ENCODE results near the gene MEIS2. TPM values are rescaled to one million over a fixed set of nuclear protein-coding genes. Genes with fewer than 3 reads are reported as not detected.

The MEIS2 gene
- total RNA-seq, 1 experiment from 2014 or later: 17.5 TPM

- BruUV-seq (replicated peaks): no TSS peak
- intact Hi-C loops (cut with micrococcal nuclease): loop anchor here (10.0 kb wide), 1 partner anchor 117 kb away; no protein-coding TSS in a partner anchor
- no peak for TF ChIP-seq EZH2phosphoT487 (IDR thresholded peaks at IDR 0.05; ENCODE audit: borderline replicate concordance, low read length)
- TF ChIP-seq CTCF (conservative IDR thresholded peaks at IDR 0.05; ENCODE audit: low read depth, low read length): no peak
- TF ChIP-seq EZH2 (IDR thresholded peaks at IDR 0.05; ENCODE audit: low read length, unreplicated experiment): no peak
- Histone ChIP-seq H3K4me2 (ENCODE audit: low read length) (no peak overlapping the region), H3K4me3 (ENCODE audit: low read length) (no peak overlapping the region), H3K36me3 (ENCODE audit: low read depth, low read length) (no peaks in the 10 kb centered on the region), H3K4me1 (ENCODE audit: insufficient read depth, low read length) (no peaks in the 10 kb centered on the region), H4K20me1 (ENCODE audit: low read length) (no peaks in the 10 kb centered on the region), H2AFZ (ENCODE audit: low read length) (no peak overlapping the region), H3K27me3 (ENCODE audit: low read length) (no peaks in the 10 kb centered on the region), H3K9me3 (ENCODE audit: low read length) (no peaks in the 10 kb centered on the region), H3K9ac (ENCODE audit: low read length) (no peak overlapping the region), H3K79me2 (ENCODE audit: low read length) (no peaks in the 10 kb centered on the region), H3K9me2 (replicated peaks; ENCODE audit: low read length) (no peaks in the 10 kb centered on the region), H3K27ac (ENCODE audit: low read length) (no peak overlapping the region), H3F3A (ENCODE audit: low read length, unreplicated experiment) (no peaks in the 10 kb centered on the region)
- POLR2A ChIA-PET (ENCODE audit: unreplicated experiment): no interaction called here
- CTCF ChIA-PET: no interaction called here
- DNase-seq: no peak
- ATAC-seq: no peak
Observed at GRCh38 chr15:36978126-36978525, 122.2 kb downstream of the MEIS2 start.

- Histone ChIP-seq H3K4me3 (ENCODE audit: low read length) (no peak overlapping the region), H3K4me2 (ENCODE audit: low read length) (no peak overlapping the region), H4K20me1 (ENCODE audit: low read length) (no peaks in the 10 kb centered on the region), H3K27me3 (ENCODE audit: low read length) (no peaks in the 10 kb centered on the region), H3F3A (ENCODE audit: low read length, unreplicated experiment) (no peaks in the 10 kb centered on the region), H3K27ac (ENCODE audit: low read length) (no peak overlapping the region), H3K36me3 (ENCODE audit: low read depth, low read length) (no peaks in the 10 kb centered on the region), H3K9me2 (replicated peaks; ENCODE audit: low read length) (no peaks in the 10 kb centered on the region), H3K9me3 (ENCODE audit: low read length) (no peaks in the 10 kb centered on the region), H2AFZ (ENCODE audit: low read length) (no peak overlapping the region), H3K79me2 (ENCODE audit: low read length) (no peaks in the 10 kb centered on the region), H3K4me1 (ENCODE audit: insufficient read depth, low read length) (no peaks in the 10 kb centered on the region), H3K9ac (ENCODE audit: low read length) (no peak overlapping the region)
- ATAC-seq (no peak), DNase-seq (no peak)
- no TSS peak for BruUV-seq (replicated peaks)
- ChIA-PET POLR2A (ENCODE audit: unreplicated experiment) (no interaction called here), CTCF (no interaction called here)
- TF ChIP-seq EZH2phosphoT487 (IDR thresholded peaks at IDR 0.05; ENCODE audit: borderline replicate concordance, low read length) (no peak), EZH2 (IDR thresholded peaks at IDR 0.05; ENCODE audit: low read length, unreplicated experiment) (no peak), CTCF (conservative IDR thresholded peaks at IDR 0.05; ENCODE audit: low read depth, low read length) (no peak)
- intact Hi-C loops (cut with micrococcal nuclease): loop anchor here (10.0 kb wide), 1 partner anchor 117 kb away; no protein-coding TSS in a partner anchor
Observed at GRCh38 chr15:36977659-36978058, 122.7 kb downstream of the MEIS2 start.

- CTCF ChIA-PET: no interaction called here
- Histone ChIP-seq H3K4me3 (ENCODE audit: low read length) (no peak overlapping the region), H3K27ac (ENCODE audit: low read length) (no peak overlapping the region), H4K20me1 (ENCODE audit: low read length) (no peaks in the 10 kb centered on the region), H3F3A (ENCODE audit: low read length, unreplicated experiment) (no peaks in the 10 kb centered on the region), H3K9me2 (replicated peaks; ENCODE audit: low read length) (no peaks in the 10 kb centered on the region), H3K36me3 (ENCODE audit: low read depth, low read length) (no peaks in the 10 kb centered on the region), H2AFZ (ENCODE audit: low read length) (no peak overlapping the region), H3K9me3 (ENCODE audit: low read length) (no peaks in the 10 kb centered on the region), H3K27me3 (ENCODE audit: low read length) (no peaks in the 10 kb centered on the region), H3K4me1 (ENCODE audit: insufficient read depth, low read length) (no peaks in the 10 kb centered on the region), H3K4me2 (ENCODE audit: low read length) (no peak overlapping the region), H3K79me2 (ENCODE audit: low read length) (no peaks in the 10 kb centered on the region), H3K9ac (ENCODE audit: low read length) (no peak overlapping the region)
- ATAC-seq (no peak), DNase-seq (no peak)
- POLR2A ChIA-PET (ENCODE audit: unreplicated experiment): no interaction called here
- intact Hi-C loops (cut with micrococcal nuclease): loop anchor here (10.0 kb wide), 1 partner anchor 122 kb away; no protein-coding TSS in a partner anchor
- BruUV-seq (replicated peaks): no TSS peak
- TF ChIP-seq EZH2 (IDR thresholded peaks at IDR 0.05; ENCODE audit: low read length, unreplicated experiment) (no peak), EZH2phosphoT487 (IDR thresholded peaks at IDR 0.05; ENCODE audit: borderline replicate concordance, low read length) (no peak), CTCF (conservative IDR thresholded peaks at IDR 0.05; ENCODE audit: low read depth, low read length) (no peak)
Observed at GRCh38 chr15:36972704-36973103, 127.6 kb downstream of the MEIS2 start.
